GM21390 (cell line): Measurements from ENCODE around the gene SPRYD3.
A peak's percentile ranks its signal among the peaks of the same experiment; 100 is the strongest.
"Not testable (repeated sequence)": the region's sequence is repeated elsewhere in the genome, so short reads cannot be mapped to it uniquely, and the experiment has no call there.

Experiments
- ATAC-seq: cut with Tn5 transposase; IDR thresholded peaks from one replicate; pipeline ENCODE4 v1.9.1; 2021; ENCODE audit not compliant: unreplicated experiment

The SPRYD3 gene, protein sequence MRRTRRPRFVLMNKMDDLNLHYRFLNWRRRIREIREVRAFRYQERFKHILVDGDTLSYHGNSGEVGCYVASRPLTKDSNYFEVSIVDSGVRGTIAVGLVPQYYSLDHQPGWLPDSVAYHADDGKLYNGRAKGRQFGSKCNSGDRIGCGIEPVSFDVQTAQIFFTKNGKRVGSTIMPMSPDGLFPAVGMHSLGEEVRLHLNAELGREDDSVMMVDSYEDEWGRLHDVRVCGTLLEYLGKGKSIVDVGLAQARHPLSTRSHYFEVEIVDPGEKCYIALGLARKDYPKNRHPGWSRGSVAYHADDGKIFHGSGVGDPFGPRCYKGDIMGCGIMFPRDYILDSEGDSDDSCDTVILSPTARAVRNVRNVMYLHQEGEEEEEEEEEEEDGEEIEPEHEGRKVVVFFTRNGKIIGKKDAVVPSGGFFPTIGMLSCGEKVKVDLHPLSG

GRCh38 chr12:53079226-53080117 is at the start of gene SPRYD3:
TSS of gene SPRYD3 (minus strand) at chr12:53079390. CDS start at chr12:53079333, 57 bp downstream.
- peak; percentile 99 for ATAC-seq

DNA sequence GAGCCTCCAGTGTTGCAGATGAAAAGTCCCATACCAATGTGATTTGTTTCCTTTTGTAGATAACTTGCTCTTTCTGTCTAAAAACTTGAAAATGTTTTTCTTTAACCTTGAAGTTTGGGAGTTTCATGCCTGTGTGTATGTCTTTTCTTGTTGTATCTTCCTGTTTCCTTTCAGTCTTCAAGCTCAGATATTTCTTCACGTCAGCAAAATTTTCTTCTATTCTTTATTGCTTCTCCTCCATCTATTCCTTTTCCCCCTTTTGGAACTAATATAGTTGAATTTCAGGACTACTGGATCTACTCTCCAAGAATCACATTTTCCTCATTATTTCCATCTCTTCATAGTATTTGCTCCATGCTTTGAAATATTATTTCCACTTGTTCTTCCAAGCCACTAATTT is 48.0 kb upstream of the SPRYD3 start:
- ATAC-seq: no peak

GRCh38 chr12:53124352-53124723 is 45.1 kb upstream of the SPRYD3 start:
- no peak for ATAC-seq

GRCh38 chr12:53123578-53124351 is 44.6 kb upstream of the SPRYD3 start:
- no peak for ATAC-seq

DNA sequence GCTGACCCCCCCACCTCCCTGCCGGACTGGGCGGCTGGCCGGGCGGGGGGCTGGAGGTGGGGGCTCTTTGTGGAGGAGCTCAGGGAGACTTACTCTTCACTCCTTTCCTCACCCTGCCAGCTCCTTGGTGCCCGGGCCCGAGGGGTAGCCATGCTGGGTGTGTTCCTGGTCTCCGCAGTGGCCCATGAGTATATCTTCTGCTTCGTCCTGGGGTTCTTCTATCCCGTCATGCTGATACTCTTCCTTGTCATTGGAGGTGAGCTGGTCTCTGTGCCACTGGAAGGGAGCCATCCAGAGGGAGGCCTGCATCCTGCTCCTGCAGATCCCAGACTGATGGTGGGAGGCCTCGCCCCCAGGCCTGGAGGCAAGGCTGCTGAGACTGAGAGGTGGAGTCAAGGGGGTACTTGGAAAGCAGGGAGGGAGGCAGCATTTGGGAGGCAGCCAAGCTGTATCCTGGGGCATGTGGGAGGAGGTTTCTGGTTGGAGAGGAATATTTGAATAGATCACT is 43.8 kb upstream of the SPRYD3 start:
- no peak for ATAC-seq

DNA sequence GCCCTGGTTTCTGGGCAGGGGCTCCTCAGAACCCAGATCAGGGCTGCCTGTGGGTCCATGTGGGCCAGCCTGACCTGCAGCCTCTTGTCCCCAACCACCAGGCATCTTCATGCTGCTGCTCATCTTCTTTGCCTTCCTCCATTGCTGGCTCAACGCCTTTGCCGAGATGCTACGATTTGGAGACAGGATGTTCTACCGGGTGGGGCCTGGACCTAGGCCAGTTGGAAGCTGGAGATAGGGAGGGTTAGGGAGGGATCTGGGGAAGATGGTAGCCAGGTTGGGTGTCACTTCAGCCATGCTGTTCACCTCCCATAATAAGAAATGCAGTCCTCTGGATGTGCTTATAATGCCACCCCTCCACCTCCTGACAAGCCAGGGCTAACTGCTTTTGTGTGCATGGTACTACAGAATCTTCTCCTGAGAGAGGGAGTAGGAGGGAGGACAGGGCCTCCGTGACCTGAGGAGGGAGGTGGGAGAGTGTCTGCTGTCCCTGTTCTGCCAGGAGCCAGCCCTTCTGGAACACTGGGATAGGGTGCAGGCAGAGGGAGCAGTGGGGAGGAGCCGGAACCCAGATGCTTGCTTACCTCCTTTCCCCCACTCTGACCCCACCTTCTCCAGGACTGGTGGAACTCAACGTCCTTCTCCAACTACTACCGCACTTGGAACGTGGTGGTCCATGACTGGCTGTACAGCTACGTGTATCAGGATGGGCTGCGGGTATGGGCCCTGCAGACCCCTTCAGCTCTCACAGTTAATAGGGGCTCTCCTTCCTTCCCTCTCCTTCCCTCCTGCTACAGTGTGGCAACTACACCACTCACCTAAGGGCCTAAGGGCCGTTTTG is 41.7 kb upstream of the SPRYD3 start:
- ATAC-seq: no peak

DNA sequence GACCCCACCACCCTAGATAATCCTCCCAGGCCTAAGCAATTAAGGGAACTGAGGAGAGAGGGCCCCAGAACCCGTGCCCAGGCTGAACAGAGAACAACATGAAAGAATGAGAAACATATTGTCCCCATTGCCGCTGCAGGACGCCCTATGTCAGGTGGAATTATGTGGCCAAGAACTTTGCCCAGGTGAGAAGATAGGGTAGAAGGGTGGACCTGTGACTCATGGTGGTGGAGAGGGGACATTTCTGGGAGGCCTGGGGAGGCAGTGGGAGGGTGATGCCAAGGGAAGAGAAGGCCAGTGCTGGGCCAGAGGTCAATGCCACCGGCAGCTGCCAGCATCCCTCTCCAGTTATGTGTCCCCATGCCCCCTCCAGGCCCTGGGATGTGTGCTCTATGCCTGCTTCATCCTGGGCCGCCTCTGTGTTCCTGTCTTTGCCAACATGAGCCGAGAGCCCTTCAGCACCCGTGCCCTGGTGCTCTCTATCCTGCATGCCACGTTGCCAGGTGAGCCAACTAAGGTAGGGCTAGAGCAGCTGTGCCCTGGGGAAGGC is 39.6 kb upstream of the SPRYD3 start:
- ATAC-seq: no peak

- ATAC-seq: no peak
These were observed 36.9 kb upstream of the SPRYD3 start for GRCh38 chr12:53115891-53116648.

DNA sequence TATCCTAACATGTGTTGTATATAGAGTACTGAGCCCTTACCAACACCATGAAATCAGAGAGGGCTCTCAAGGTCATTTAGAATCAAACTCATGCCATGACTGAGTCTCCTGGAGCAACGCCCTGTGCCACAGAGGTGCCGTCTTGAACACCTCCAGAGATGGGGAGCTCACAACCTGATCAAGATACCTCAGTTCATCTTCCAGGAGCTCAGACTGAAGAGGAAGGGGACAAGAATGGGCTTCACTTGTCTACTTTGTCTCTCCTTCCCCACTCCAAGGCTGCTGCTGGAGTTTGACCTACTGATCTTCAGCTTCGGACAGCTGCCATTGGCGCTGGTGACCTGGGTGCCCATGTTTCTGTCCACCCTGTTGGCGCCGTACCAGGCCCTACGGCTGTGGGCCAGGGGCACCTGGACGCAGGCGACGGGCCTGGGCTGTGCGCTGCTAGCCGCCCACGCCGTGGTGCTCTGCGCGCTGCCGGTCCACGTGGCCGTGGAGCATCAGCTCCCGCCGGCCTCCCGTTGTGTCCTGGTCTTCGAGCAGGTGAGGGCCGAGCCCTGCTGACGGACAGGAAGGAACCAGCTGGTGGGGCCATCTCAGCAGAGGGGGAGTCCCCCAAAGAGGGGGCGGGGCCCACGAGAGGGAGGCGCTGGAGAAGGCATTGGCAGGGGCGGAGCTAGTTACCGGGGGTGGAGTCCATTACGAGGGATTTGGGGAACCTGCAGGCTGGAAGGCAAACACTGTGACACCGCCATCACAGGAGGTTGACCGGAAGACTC is 36.1 kb upstream of the SPRYD3 start:
- no peak for ATAC-seq

DNA sequence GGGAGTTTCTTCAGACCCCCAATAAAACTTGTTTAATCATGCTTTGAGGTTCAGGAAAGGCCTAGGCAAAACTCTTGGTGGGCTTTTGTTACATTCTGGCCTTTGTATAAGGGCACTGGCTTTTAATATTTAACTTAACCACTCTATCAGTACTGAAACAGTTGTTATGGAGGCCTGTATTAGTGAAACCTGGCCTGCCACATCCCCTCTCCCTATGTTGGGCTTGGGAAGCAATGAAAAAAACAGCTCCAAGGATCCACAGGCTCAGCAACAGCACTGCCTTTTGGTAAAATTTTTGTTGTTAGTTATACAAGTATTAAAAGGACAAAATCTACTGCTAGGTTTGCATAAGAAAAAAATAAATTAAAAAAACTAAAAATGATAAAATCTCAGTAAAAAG is 34.8 kb upstream of the SPRYD3 start:
- ATAC-seq: no peak

GRCh38 chr12:53113136-53113705 is 34.0 kb upstream of the SPRYD3 start:
- ATAC-seq: no peak

- ATAC-seq: not testable (repeated sequence)
These were observed 33.2 kb upstream of the SPRYD3 start for GRCh38 chr12:53112431-53112830.

- no peak for ATAC-seq
These were observed 27.9 kb upstream of the SPRYD3 start for GRCh38 chr12:53107122-53107521.

DNA sequence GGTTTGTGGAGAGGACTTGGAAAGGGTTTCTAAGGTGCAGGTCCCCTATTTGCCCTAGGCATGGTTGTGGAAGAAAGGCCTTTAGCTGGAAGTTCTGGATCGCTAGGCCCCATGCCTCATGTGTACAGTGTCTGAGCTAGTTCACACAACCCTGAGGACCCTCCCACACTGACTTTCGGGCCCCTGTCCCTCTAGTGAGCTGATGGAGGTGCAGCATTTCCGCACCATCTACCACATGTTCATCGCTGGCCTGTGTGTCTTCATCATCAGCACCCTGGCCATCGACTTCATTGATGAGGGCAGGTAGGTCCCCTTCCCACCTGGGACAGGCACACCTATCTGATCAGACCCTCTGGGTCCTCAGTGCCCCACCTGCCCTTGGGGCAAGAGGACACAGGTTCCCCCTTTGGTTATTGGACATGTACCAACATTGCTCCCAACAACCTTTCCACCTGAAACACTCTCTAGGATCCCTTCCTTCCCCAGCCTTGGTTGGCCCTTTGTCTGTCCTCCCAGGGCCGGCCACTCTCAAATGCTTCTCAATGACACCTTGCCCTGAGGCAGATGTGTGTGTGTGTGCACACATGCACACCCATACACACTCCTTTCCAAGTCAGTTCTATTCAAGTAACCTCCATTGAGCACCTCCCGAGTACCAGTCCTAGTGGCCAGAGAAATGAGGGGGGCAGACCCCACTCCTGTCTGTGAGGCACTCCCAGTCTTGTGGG is 26.7 kb upstream of the SPRYD3 start:
- ATAC-seq: no peak

DNA sequence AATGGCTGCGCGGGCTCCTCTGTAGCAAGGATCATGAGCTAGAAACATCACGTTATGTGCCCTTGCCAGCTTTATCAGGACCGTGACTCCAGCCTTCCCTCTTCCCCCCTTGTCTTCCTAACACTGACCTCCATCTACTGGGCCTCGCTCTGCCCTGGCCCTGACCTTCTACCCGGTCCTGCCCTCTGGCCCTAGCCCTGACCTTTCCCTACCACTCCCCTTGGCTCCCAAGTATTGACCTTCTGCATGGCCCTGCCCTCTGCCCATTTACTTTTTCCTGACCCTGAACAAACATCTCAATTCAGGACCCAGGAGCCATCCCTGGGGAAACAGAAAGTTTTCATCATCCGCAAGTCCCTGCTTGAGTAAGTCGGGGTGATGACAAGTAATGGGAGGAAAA is 26.1 kb upstream of the SPRYD3 start:
- no peak for ATAC-seq

DNA sequence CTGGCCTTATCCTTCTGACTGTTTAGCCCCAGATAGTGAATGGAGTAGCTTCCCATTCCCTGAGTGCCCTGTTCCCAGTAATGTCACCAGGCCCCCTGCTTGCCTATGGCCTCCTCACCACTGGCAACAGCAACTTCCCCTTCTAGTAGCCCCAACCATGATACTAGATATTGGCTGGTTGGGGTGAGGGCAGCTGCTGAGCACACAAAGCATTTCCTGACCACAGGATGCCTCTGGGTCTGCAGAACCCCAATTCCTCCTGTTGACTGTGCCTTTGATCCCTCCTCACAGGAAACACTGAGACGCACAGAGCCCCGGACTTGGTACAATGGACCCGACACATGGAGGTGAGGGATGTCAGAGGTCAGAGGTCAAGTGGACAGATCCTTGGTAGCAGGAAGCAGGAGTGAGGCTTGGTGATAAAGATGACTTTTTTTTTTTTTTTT is 24.7 kb upstream of the SPRYD3 start:
- no peak for ATAC-seq
